HFFc6 (cell line): ENCODE data around the gene GSTCD. TPM values are rescaled to one million over a fixed set of nuclear protein-coding genes. Genes with fewer than 3 reads are reported as not detected.
"Not testable (repeated sequence)": the region's sequence is repeated elsewhere in the genome, so short reads cannot be mapped to it uniquely, and the experiment has no call there.

Experiments used
- DNase-seq: peaks from one replicate; pipeline ENCODE4 v3.0.0-alpha.2; 2018
- H3K27ac Mint-ChIP-seq: 2 replicates; pipeline ENCODE4 v1.8.0; 2020; ENCODE audit warnings: mild to moderate bottlenecking, mixed read lengths
- H3K27me3 Mint-ChIP-seq: 2 replicates; pipeline ENCODE4 v1.8.0; 2021; ENCODE audit warnings: mild to moderate bottlenecking, moderate library complexity, mixed read lengths; ENCODE audit not compliant: insufficient read depth
- H3K36me3 Mint-ChIP-seq: 2 replicates; pipeline ENCODE4 v1.8.0; 2021; ENCODE audit warnings: low read depth, mixed read lengths
- H3K4me1 Mint-ChIP-seq: 2 replicates; pipeline ENCODE4 v1.8.0; 2020; ENCODE audit warnings: low read depth, mixed read lengths
- H3K4me3 Mint-ChIP-seq: 2 replicates; pipeline ENCODE4 v1.8.0; 2020; ENCODE audit warnings: mild to moderate bottlenecking, moderate library complexity, mixed read lengths
- H3K9me3 Mint-ChIP-seq: 2 replicates; pipeline ENCODE4 v1.8.0; 2020; ENCODE audit warnings: mild to moderate bottlenecking, mixed read lengths
- CTCF ChIP-seq: fragments of 200-600 bp; sonication (generic); IDR thresholded peaks from 2 replicates; pipeline ENCODE4 v1.5.0; 2021; ENCODE audit warnings: antibody characterized with exemption, mild to moderate bottlenecking
- total RNA-seq, 6 experiments: library from RNA; stranded (reverse); fragmentation: NEBNext Ultra II Directional; extraction: Animal tissue kit (Norgen Biotek cat#: 25700); gene quantifications; 2 replicates in 1 of 6; 3 replicates in 5 of 6; pipeline ENCODE4 v1.2.3, GENCODE V29; 2021

Gene GSTCD
- total RNA-seq, 6 experiments from 2014 or later = 5.8 to 12.3 (median 9.7) TPM

- Mint-ChIP-seq H3K4me3 (no peak overlapping the region), H3K4me1 (peaks cover 13% of the 10 kb centered on the region; the same call in 1 of the 2 replicates), H3K27me3 (no peaks in the 10 kb centered on the region), H3K9me3 (no peaks in the 10 kb centered on the region), H3K27ac (no peak overlapping the region), H3K36me3 (peaks cover 14% of the 10 kb centered on the region; the same call in 1 of the 2 replicates)
- no peak for TF ChIP-seq CTCF
- no peak for DNase-seq
These were observed 25.5 kb upstream of the GSTCD start for GRCh38 chr4:105683038-105683437.

DNA sequence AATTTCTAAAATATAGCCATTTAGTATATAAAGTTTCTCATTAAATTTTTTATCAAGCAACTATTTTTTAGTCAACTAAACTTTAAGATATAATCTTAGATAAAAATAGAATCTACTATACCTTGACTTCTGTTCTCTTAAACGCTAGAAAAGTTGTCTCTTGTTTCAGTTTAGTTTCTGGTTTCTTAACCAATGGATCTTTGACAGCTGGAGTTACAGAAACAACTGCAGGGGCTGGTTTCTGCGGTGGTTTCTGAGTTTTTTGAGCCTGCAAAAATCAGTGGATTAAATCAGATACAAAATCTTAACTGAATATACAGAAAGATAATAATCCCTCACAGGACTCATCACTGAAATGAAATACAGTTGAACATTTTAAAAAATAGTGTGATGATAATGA is 22.0 kb upstream of the GSTCD start:
- H3K27ac Mint-ChIP-seq = no peak overlapping the region
- no peak overlapping the region for H3K4me3 Mint-ChIP-seq
- peaks cover 19% of the 10 kb centered on the region for H3K36me3 Mint-ChIP-seq
- no peaks in the 10 kb centered on the region for H3K9me3 Mint-ChIP-seq
- H3K27me3 Mint-ChIP-seq = no peaks in the 10 kb centered on the region
- no peak for TF ChIP-seq CTCF
- DNase-seq = no peak
- H3K4me1 Mint-ChIP-seq = peaks cover 8% of the 10 kb centered on the region; the same call in 1 of the 2 replicates

DNA sequence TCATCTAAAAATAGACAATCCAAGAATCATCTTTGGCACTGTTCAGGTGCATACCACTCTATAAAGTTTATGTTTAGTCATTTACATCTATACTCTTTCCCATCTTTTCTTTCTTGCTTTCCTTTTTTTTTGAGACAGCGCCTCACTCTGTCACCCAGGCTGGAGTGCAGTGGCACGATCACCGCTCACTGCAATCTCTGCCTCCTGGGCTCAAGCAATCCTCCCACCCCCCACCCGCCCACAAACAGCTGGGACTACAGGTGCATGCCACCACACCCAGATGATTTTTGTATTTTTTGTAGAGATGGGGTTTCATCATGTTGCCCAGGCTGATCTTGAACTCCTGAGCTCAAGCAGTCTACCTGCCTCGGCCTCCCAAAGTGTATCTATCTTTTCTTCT is 13.8 kb upstream of the GSTCD start:
- DNase-seq, H3K27ac Mint-ChIP-seq, H3K4me3 Mint-ChIP-seq, H3K27me3 Mint-ChIP-seq, H3K9me3 Mint-ChIP-seq, H3K4me1 Mint-ChIP-seq: not testable (repeated sequence)
- peaks cover 21% of the 10 kb centered on the region for H3K36me3 Mint-ChIP-seq

DNA sequence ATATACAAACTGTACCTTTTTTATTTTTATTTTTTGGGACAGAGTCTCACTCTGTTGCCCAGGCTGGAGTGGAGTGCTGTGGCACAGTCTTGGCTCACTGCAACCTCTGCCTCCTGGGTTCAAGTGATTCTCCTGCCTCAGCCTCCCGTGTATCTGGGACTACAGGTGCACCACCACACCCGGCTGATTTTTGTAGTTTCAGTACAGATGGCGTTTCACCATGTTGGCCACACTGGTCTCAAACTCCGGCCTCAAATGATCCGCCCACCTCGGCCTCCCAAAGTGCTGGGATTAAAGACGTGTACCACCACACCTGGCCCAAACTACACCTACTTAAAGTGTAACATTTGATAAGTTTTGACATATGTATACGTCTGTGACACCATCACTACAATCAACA is 12.8 kb upstream of the GSTCD start:
- peaks cover 16% of the 10 kb centered on the region for H3K36me3 Mint-ChIP-seq
- not testable (repeated sequence) for H3K9me3 Mint-ChIP-seq, H3K27ac Mint-ChIP-seq, H3K4me1 Mint-ChIP-seq, DNase-seq, H3K27me3 Mint-ChIP-seq, H3K4me3 Mint-ChIP-seq

- no peaks in the 10 kb centered on the region for H3K4me1 Mint-ChIP-seq
- TF ChIP-seq CTCF = no peak
- H3K9me3 Mint-ChIP-seq = no peaks in the 10 kb centered on the region
- no peaks in the 10 kb centered on the region for H3K27me3 Mint-ChIP-seq
- no peak for DNase-seq
- H3K36me3 Mint-ChIP-seq = peaks cover 16% of the 10 kb centered on the region
- H3K4me3 Mint-ChIP-seq = no peak overlapping the region
- H3K27ac Mint-ChIP-seq = no peak overlapping the region
These were observed 10.0 kb upstream of the GSTCD start for GRCh38 chr4:105698607-105699006.

GRCh38 chr4:105707782-105708180 is 803 bp upstream of the GSTCD start:
- peaks cover 22% of the 10 kb centered on the region for H3K36me3 Mint-ChIP-seq
- H3K27me3 Mint-ChIP-seq = no peaks in the 10 kb centered on the region
- TF ChIP-seq CTCF = no peak
- peak overlapping the region; percentile 97 for H3K27ac Mint-ChIP-seq
- peaks cover 39% of the 10 kb centered on the region for H3K4me1 Mint-ChIP-seq
- H3K9me3 Mint-ChIP-seq = no peaks in the 10 kb centered on the region
- peak overlapping the region; percentile 100 for H3K4me3 Mint-ChIP-seq
- no peak for DNase-seq

DNA sequence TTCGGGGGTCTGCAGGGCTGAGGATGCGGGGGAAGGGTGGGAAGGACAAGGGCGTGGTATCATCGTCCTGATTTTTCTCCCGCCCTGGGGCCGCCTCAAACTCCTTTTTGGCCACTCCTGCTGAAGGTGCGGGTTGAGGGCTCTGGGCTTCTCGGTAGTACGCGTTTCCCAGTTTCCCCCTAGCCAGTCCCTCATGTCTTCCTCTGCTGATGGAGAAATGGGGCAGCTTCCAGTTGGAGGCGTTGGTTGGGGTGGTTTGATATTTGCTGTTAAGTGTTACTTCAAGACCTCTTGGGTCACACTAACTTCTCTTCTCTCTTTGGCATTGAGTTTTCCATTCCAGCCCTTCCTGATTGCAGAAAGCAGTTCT is 482 bp downstream of the GSTCD start:
- Mint-ChIP-seq H3K36me3 (peaks cover 22% of the 10 kb centered on the region), H3K27me3 (no peaks in the 10 kb centered on the region), H3K4me3 (peak overlapping the region; percentile 100), H3K4me1 (peaks cover 49% of the 10 kb centered on the region), H3K27ac (peak overlapping the region; percentile 97), H3K9me3 (no peaks in the 10 kb centered on the region)
- DNase-seq = no peak
- TF ChIP-seq CTCF = no peak
